Thymus (tissue), 11 donors: ENCODE measurements around the gene ANKRD18A. TPM values are rescaled to one million over a fixed set of nuclear protein-coding genes. Genes with fewer than 3 reads are reported as not detected.
"Not testable (repeated sequence)": the region's sequence is repeated elsewhere in the genome, so short reads cannot be mapped to it uniquely, and the experiment has no call there.

Experiments
- DNase-seq, 9 donors: peaks; one replicate each; pipeline ENCODE4 v3.0.0-alpha.2; 2013; ENCODE audit warnings: low spot score in 9 of 9, low read depth in 6 of 9, missing footprints in 1 of 9
- H3K27ac ChIP-seq, 2 donors: one replicate each; pipeline ENCODE4 v1.5.1; 2013; ENCODE audit warnings: control low read depth in 1 of 2, low read depth in 1 of 2, low read length in 1 of 2, mild to moderate bottlenecking in 1 of 2, moderate library complexity in 1 of 2
- H3K27me3 ChIP-seq, 2 donors: one replicate each; pipeline ENCODE4 v1.5.1; 2013; ENCODE audit warnings: low read length in 1 of 2; ENCODE audit not compliant: control insufficient read depth in 2 of 2, insufficient read depth in 1 of 2
- H3K36me3 ChIP-seq, 2 donors: one replicate each; pipeline ENCODE4 v1.5.1; 2013; ENCODE audit warnings: low read length in 1 of 2, mild to moderate bottlenecking in 1 of 2, moderate library complexity in 1 of 2; ENCODE audit not compliant: control insufficient read depth in 2 of 2, insufficient read depth in 2 of 2
- H3K4me1 ChIP-seq, 2 donors: one replicate each; pipeline ENCODE4 v1.5.1; 2013; ENCODE audit warnings: low read length in 2 of 2; ENCODE audit not compliant: control insufficient read depth in 2 of 2, insufficient read depth in 2 of 2
- H3K4me3 ChIP-seq, 2 donors: one replicate each; pipeline ENCODE4 v1.5.1; 2013; ENCODE audit warnings: low read length in 2 of 2, control low read depth in 1 of 2, mild to moderate bottlenecking in 1 of 2
- H3K9me3 ChIP-seq, 2 donors: one replicate each; pipeline ENCODE4 v1.5.1; 2013; ENCODE audit warnings: low read length in 1 of 2, mild to moderate bottlenecking in 1 of 2; ENCODE audit not compliant: control insufficient read depth in 2 of 2, insufficient read depth in 1 of 2
- WGBS: extraction: QIAGEN DNeasy Blood & Tissue Kit; methylation state at CpG from one replicate; pipeline ENCODE4 v1.1.7; 2013; 5-methylcytosine and 5-hydroxymethylcytosine counted together
- polyA plus RNA-seq: library from polyadenylated mRNA; stranded (reverse); fragments of 200-250 nt; gene quantifications from one replicate; pipeline ENCODE4 v1.2.3, GENCODE V29; 2013
- total RNA-seq: library from RNA; stranded (reverse); fragments of 120-200 nt; gene quantifications from one replicate; pipeline ENCODE4 v1.2.4, GENCODE V29; 2013
- donor health status: healthy.

ANKRD18A gene
- total and polyA plus RNA-seq, 2 donors: 2.8 to 9.2 TPM

- H3K27ac ChIP-seq, H3K36me3 ChIP-seq, H3K9me3 ChIP-seq, DNase-seq, H3K4me3 ChIP-seq, H3K27me3 ChIP-seq, H3K4me1 ChIP-seq: not testable (repeated sequence)
- 92% methylated on average over 2 of the region's 2 CpGs for WGBS
Observed at GRCh38 chr9:38598029-38598745, 22.2 kb downstream of the ANKRD18A start.

DNA sequence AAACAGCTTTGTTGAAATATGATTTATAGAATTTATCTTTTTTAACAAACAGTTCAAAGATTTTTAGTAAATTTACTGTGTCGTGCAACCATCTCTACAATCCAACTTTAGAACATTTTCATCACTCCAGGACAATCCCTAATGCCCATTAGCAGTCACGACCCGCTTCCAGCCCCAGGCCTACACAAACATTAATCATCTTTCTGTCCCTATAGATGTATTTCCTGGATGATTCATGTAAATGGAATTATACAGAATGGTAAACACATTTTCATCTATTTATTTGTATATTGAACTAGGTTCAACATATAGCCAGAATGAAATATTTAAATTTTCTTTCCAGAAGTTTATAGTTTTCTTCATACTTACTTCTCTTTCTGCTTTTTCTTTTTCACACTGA is 25.3 kb downstream of the ANKRD18A start:
- not testable (repeated sequence) for DNase-seq, H3K36me3 ChIP-seq, H3K27me3 ChIP-seq, H3K9me3 ChIP-seq, H3K4me1 ChIP-seq, H3K4me3 ChIP-seq, H3K27ac ChIP-seq
- WGBS: 97% methylated on average over 3 of the region's 3 CpGs

DNA sequence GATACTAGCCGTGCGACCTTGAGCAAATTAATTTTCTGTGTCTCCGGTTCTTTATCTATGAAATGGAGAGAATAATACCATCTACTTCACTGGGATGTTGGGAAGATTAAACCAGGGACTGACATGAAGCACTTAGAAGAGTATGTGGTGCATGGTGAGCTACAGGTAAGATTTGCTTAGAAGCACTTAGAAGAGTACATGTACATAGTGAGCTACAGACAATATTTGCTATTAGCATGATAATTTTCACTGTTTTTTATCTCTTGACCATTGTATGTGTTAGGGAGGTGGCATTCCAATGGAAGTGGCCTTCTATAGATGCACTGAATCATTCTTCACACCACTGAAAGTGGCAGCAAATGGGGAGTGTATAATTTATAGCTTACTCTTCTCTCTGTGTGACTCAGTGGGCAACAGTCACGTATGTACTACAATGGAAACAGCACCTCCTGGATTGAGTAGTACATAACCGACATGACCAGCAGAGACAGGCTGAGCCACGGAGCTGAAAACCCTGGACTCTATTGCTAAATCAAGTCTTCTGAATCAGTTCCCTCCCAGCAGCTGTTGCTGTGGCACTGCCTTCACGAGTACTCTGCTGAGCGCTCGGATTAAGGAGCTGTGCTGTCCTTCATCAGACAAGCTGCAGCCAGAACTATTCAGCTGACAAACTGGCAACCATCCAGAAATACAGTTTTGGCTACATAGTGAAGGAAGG is 28.9 kb downstream of the ANKRD18A start:
- DNase-seq: not testable (repeated sequence)

DNA sequence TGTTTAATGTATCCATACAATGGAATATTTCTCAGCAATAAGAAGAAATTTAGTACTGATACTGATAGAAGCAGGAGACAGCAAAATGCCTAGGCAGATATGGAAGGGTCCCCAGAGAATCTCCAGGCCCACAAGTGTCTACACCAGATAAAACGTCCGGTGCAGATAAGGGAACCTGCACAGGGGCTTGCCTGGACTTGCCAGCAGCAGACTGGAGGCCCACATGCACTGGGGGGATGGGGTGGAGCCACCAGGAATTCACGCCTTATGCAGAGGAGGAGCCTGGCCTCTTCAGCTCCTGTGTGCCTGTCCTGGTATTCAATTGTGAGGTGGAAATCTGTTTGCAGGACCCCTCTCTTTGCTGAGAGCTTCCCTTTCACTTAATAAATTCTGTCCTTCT is 36.6 kb downstream of the ANKRD18A start:
- WGBS: 67% methylated on average over 3 of the region's 3 CpGs
- H3K4me3 ChIP-seq, H3K4me1 ChIP-seq: not testable (repeated sequence)

More for the DNA sequence above, 28.9 kb downstream of the ANKRD18A start:
- H3K4me1 ChIP-seq, H3K4me3 ChIP-seq, H3K36me3 ChIP-seq, H3K27me3 ChIP-seq, H3K27ac ChIP-seq, H3K9me3 ChIP-seq: not testable (repeated sequence)
- 87% methylated on average over 9 of the region's 9 CpGs for WGBS

DNA sequence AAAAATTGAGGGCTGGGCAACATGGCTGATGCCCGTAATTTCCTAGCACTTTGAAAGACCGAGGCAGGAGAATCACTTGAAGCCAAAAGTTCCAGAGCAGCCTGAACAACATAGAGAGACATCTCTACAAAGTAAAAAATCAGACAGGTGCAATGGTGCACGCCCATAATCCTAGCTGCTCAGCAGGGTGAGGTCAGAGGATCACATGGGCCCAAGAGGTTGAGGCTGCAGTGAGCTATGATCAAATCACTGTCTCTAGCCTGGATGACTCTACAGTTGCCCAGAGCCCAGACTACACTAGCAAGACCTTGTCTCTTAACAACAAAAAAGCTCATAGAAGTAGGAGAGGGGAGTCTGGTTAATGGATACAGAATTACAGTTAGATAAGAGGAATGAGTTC is 40.3 kb downstream of the ANKRD18A start:
- not testable (repeated sequence) for H3K4me3 ChIP-seq, H3K9me3 ChIP-seq, H3K4me1 ChIP-seq, H3K27ac ChIP-seq, DNase-seq, H3K27me3 ChIP-seq, H3K36me3 ChIP-seq
- WGBS: 96% methylated on average over 3 of the region's 3 CpGs

More for the DNA sequence above, 36.6 kb downstream of the ANKRD18A start:
- not testable (repeated sequence) for H3K27me3 ChIP-seq, DNase-seq, H3K9me3 ChIP-seq, H3K27ac ChIP-seq, H3K36me3 ChIP-seq

DNA sequence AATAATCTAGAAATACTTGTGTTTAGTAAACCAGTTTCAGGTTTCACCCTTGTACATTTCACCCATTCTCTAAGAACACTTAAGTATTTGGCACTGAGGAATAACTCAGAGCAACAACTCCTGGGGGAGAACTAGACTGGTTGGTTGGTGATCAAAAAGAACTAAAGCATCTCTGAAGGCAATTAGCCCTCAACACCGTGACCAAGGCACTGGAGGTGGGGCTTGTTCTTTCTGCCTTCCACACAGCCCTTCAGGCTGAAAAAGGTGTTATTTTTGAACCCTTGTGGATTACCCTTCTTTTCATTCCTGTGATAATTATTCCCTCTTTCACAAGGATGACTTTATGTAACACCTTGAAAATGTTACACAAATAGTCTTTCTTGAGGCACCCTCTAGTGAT is 44.2 kb downstream of the ANKRD18A start:
- H3K36me3 ChIP-seq, H3K4me1 ChIP-seq, H3K9me3 ChIP-seq, H3K4me3 ChIP-seq, H3K27me3 ChIP-seq, H3K27ac ChIP-seq, DNase-seq: not testable (repeated sequence)
- 42% methylated on average over 1 of the region's 1 CpG for WGBS

GRCh38 chr9:38566048-38566447 is 54.3 kb downstream of the ANKRD18A start:
- not testable (repeated sequence) for H3K9me3 ChIP-seq

GRCh38 chr9:38565178-38565577 is 55.2 kb downstream of the ANKRD18A start:
- not testable (repeated sequence) for H3K4me1 ChIP-seq, DNase-seq, H3K9me3 ChIP-seq, H3K27ac ChIP-seq, H3K27me3 ChIP-seq, H3K4me3 ChIP-seq, H3K36me3 ChIP-seq
- 81% methylated on average over 2 of the region's 4 CpGs for WGBS

More at GRCh38 chr9:38566048-38566447, 54.3 kb downstream of the ANKRD18A start:
- not testable (repeated sequence) for H3K4me3 ChIP-seq, DNase-seq, H3K27me3 ChIP-seq, H3K27ac ChIP-seq, H3K4me1 ChIP-seq, H3K36me3 ChIP-seq
- WGBS: 100% methylated on average over 1 of the region's 1 CpG

DNA sequence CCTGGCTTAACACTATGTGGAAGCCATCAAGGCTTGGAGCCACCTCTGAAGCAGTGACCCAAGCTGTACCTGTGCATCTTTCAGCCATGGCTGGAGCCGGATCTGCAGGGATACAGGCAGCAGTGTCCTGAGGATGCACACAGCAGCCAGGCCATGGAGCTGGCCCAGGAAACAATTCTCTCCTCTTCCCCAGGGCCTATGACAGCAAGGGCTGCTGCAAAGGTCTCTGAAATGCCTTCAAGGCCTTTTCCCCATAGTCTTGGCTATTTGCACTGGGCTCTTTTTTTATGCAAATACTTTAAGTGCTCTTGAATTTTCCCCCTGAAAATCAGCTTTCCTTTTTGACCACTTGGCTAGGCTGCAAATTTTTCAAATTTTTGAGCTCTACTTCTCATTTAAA is 56.5 kb downstream of the ANKRD18A start:
- WGBS: no CpG with 5 or more reads among the region's 1 CpG
- H3K4me3 ChIP-seq, H3K4me1 ChIP-seq, H3K9me3 ChIP-seq, DNase-seq, H3K27ac ChIP-seq, H3K27me3 ChIP-seq, H3K36me3 ChIP-seq: not testable (repeated sequence)
